CD14-positive monocyte (primary cell): ENCODE measurements around the gene MED12L. TPM values are rescaled to one million over a fixed set of nuclear protein-coding genes. Genes with fewer than 3 reads are reported as not detected.

Source experiments
- DNase-seq, 3 donors: peaks; one replicate each; pipeline ENCODE4 v3.0.0-alpha.2; 2011 to 2022
- H2AFZ ChIP-seq: 2 replicates; pipeline ENCODE4 v1.6.0; 2012; ENCODE audit warnings: mild to moderate bottlenecking, low read depth, low read length, inconsistent platforms; ENCODE audit not compliant: insufficient read depth, poor library complexity, severe bottlenecking
- H3K27ac ChIP-seq, 2 donors: 1 replicate in 1 of 2; 2 replicates in 1 of 2; pipeline ENCODE4 v1.5.1; 2012 to 2013; ENCODE audit warnings: low read length in 2 of 2, control low read depth in 1 of 2, inconsistent platforms in 1 of 2, low read depth in 1 of 2, mild to moderate bottlenecking in 1 of 2
- H3K27me3 ChIP-seq, 2 donors: one replicate each; pipeline versions ENCODE4 v1.6.0 to v1.6.1; 2011 to 2013; ENCODE audit warnings: low read length in 2 of 2; ENCODE audit not compliant: control insufficient read depth in 2 of 2, insufficient read depth in 2 of 2
- H3K36me3 ChIP-seq, 2 donors: replicated peaks in 1 of 2; 1 replicate in 1 of 2; 2 replicates in 1 of 2; pipeline versions ENCODE4 v1.5.1 to v1.6.1; 2012 to 2013; ENCODE audit warnings: low read length in 2 of 2, control low read depth in 1 of 2, inconsistent platforms in 1 of 2, mild to moderate bottlenecking in 1 of 2; ENCODE audit not compliant: insufficient read depth in 2 of 2, control insufficient read depth in 1 of 2
- H3K4me1 ChIP-seq, 2 donors: 1 replicate in 1 of 2; 2 replicates in 1 of 2; pipeline versions ENCODE4 v1.5.1 to v1.6.1; 2012 to 2013; ENCODE audit warnings: low read length in 2 of 2, control low read depth in 1 of 2, inconsistent platforms in 1 of 2, mild to moderate bottlenecking in 1 of 2, moderate library complexity in 1 of 2; ENCODE audit not compliant: insufficient read depth in 2 of 2, control insufficient read depth in 1 of 2
- H3K4me2 ChIP-seq: replicated peaks from 2 replicates; pipeline ENCODE3; 2012; ENCODE audit warnings: low read length, moderate library complexity, mild to moderate bottlenecking; ENCODE audit not compliant: poor library complexity, severe bottlenecking; ENCODE audit errors: extremely low read depth
- H3K4me3 ChIP-seq, 3 experiments: fragments of 200-600 bp in 1 of 3; sonication (generic) in 1 of 3; replicated peaks in 1 of 3; 1 replicate in 2 of 3; 2 replicates in 1 of 3; pipeline ENCODE4 v1.5.1; 2011 to 2013; ENCODE audit warnings: low read length in 3 of 3, mild to moderate bottlenecking in 3 of 3, control low read depth in 2 of 3, low read depth in 2 of 3, inconsistent platforms in 1 of 3, moderate library complexity in 1 of 3
- H3K79me2 ChIP-seq: 2 replicates; pipeline ENCODE4 v1.6.0; 2012; ENCODE audit warnings: mild to moderate bottlenecking, control low read depth, inconsistent platforms, low read length, moderate library complexity; ENCODE audit not compliant: insufficient read depth
- H3K9ac ChIP-seq: 2 replicates; pipeline ENCODE4 v1.6.0; 2017; ENCODE audit warnings: low read length, mild to moderate bottlenecking; ENCODE audit not compliant: insufficient read depth, poor library complexity, severe bottlenecking
- H3K9me3 ChIP-seq, 2 donors: replicated peaks in 1 of 2; 1 replicate in 1 of 2; 2 replicates in 1 of 2; pipeline versions ENCODE4 v1.5.1 to v1.6.1; 2012 to 2013; ENCODE audit warnings: low read length in 2 of 2, control low read depth in 1 of 2; ENCODE audit not compliant: control insufficient read depth in 1 of 2, insufficient read depth in 1 of 2
- H4K20me1 ChIP-seq: 2 replicates; pipeline ENCODE4 v1.6.0; 2012; ENCODE audit warnings: mild to moderate bottlenecking, low read length, control low read depth, moderate library complexity; ENCODE audit not compliant: insufficient read depth
- H3K27ac Mint-ChIP-seq, 7 donors: one replicate each; pipeline ENCODE4 v1.8.0; 2020; ENCODE audit warnings: mild to moderate bottlenecking in 7 of 7, mixed read lengths in 7 of 7, moderate library complexity in 6 of 7, inconsistent platforms in 2 of 7
- H3K27me3 Mint-ChIP-seq, 3 donors: one replicate each; pipeline ENCODE4 v1.8.0; 2021 to 2022; ENCODE audit warnings: low read depth in 3 of 3, mild to moderate bottlenecking in 3 of 3, mixed read lengths in 3 of 3, moderate library complexity in 3 of 3, inconsistent platforms in 1 of 3
- H3K36me3 Mint-ChIP-seq, 2 donors: one replicate each; pipeline ENCODE4 v1.8.0; 2020; ENCODE audit warnings: mixed read lengths in 2 of 2, inconsistent platforms in 1 of 2, mild to moderate bottlenecking in 1 of 2
- H3K4me1 Mint-ChIP-seq: one replicate; pipeline ENCODE4 v1.8.0; 2020; ENCODE audit warnings: mild to moderate bottlenecking, mixed read lengths
- H3K4me3 Mint-ChIP-seq, 2 donors: one replicate each; pipeline ENCODE4 v1.8.0; 2020; ENCODE audit warnings: mild to moderate bottlenecking in 2 of 2, mixed read lengths in 2 of 2, moderate library complexity in 1 of 2
- H3K9me3 Mint-ChIP-seq, 7 donors: one replicate each; pipeline ENCODE4 v1.8.0; 2020 to 2022; ENCODE audit warnings: mixed read lengths in 7 of 7, mild to moderate bottlenecking in 6 of 7, moderate library complexity in 6 of 7, inconsistent platforms in 2 of 7
- WGBS: methylation state at CpG from one replicate; pipeline ENCODE4 v1.1.5; 2013; ENCODE audit warnings: missing lambda C conversion rate; ENCODE audit not compliant: insufficient coverage; 5-methylcytosine and 5-hydroxymethylcytosine counted together
- intact Hi-C, 2 donors: fragments of 100-400 bp; cut with micrococcal nuclease; formaldehyde crosslinking; loops; one replicate each; pipeline versions ENCODE4 v1.15.0 to v1.15.1; 2023
- polyA plus RNA-seq, 3 donors: library from polyadenylated mRNA; depleted of rRNA in 1 of 3; unstranded in 2 of 3; stranded (reverse) in 1 of 3; fragments of 300-500 nt in 2 of 3; fragments of >200 nt in 1 of 3; fragmentation: Illumina TruSeq in 2 of 3; gene quantifications; 1 replicate in 2 of 3; 2 replicates in 1 of 3; pipeline ENCODE4 v1.2.3, GENCODE V29; 2012 to 2021
- TF ChIP-seq, protein P1 (sequence below): fragments of 200-600 bp; IDR thresholded peaks from one replicate; pipeline ENCODE4 v1.8.0; 2022; ENCODE audit warnings: antibody characterized with exemption, mild to moderate bottlenecking

The MED12L gene
- polyA plus RNA-seq, 3 donors, result 0.12 to 0.29 TPM; not detected in 1

DNA sequence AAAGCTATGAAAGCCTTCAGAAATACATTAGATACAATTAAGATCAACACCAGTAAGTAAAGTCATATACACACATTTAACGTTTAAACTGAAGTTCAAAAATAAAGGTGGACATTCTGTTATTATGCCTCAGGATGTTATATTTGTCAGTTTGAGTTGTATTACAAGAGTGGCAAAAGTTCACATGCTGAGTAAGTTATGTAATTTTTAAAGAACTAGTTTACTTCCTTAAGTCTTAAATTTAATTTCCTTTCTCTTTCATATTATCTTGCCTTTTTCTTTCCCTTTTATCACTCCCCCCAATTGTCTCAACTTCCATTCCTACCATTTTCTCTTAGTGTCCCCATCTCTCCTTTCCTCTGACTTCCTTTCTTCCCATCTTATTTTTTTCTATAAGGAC lies 236.1 kb downstream of the MED12L start:
- Histone ChIP-seq H3K4me1 (peaks cover 68 to 85% of the 10 kb centered on the region in 2 donors), H3K9ac (no peak overlapping the region), H3K4me2 (peak overlapping the region; percentile 58), H3K27ac (peak overlapping the region in 1 of 2 donors; percentile 63), H3K36me3 (peaks cover 0 to 4% of the 10 kb centered on the region in 2 donors), H3K9me3 (no peaks in the 10 kb centered on the region), H2AFZ (no peak overlapping the region), H3K27me3 (no peaks in the 10 kb centered on the region), H4K20me1 (peaks cover 9% of the 10 kb centered on the region), H3K79me2 (peaks cover 17% of the 10 kb centered on the region), H3K4me3 (peak overlapping the region in 1 of 3 experiments; percentile 56)
- TF ChIP-seq, protein P1, sequence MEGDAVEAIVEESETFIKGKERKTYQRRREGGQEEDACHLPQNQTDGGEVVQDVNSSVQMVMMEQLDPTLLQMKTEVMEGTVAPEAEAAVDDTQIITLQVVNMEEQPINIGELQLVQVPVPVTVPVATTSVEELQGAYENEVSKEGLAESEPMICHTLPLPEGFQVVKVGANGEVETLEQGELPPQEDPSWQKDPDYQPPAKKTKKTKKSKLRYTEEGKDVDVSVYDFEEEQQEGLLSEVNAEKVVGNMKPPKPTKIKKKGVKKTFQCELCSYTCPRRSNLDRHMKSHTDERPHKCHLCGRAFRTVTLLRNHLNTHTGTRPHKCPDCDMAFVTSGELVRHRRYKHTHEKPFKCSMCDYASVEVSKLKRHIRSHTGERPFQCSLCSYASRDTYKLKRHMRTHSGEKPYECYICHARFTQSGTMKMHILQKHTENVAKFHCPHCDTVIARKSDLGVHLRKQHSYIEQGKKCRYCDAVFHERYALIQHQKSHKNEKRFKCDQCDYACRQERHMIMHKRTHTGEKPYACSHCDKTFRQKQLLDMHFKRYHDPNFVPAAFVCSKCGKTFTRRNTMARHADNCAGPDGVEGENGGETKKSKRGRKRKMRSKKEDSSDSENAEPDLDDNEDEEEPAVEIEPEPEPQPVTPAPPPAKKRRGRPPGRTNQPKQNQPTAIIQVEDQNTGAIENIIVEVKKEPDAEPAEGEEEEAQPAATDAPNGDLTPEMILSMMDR, result no peak
- Mint-ChIP-seq H3K4me1 (peaks cover 81% of the 10 kb centered on the region), H3K36me3 (peaks cover 7% of the 10 kb centered on the region in 2 donors), H3K9me3 (peaks cover 0 to 2% (median 0%) of the 10 kb centered on the region in 7 donors), H3K4me3 (peak overlapping the region; percentile 52 to 57), H3K27ac (peak overlapping the region; percentile 66 to 91 (median 88)), H3K27me3 (peaks cover 0 to 3% (median 0%) of the 10 kb centered on the region in 3 donors)
- WGBS, result no CpG with 5 or more reads among the region's 1 CpG
- DNase-seq, result peak in 2 of 3 donors; percentile 30 to 42
- intact Hi-C loops, result loop anchor here in 1 of 2 donors (10.0 kb wide), 1 partner anchor 63 kb away; the partner anchor contains the start of gene P2RY12

DNA sequence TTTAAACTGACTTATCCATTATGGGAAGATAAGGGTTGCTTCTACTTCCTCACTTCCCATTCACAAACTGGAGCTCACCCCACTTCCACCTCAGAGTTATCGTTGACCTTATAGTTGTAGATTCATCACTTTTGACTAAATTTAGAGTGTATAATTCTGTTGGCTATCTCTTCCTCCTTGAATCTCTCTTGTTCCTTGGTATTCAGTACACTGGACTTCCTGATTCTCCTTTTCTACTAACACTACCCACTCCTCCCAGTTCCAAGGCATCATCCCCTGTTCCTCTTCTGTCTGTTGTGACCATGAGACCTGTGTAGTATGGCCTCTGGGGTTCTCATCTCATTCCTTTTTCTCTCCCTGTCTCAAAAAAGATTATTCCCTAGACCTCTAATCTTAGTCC lies 237.0 kb downstream of the MED12L start:
- Mint-ChIP-seq H3K27ac (peak overlapping the region; percentile 48 to 91 (median 85)), H3K9me3 (peaks cover 0 to 2% (median 0%) of the 10 kb centered on the region in 7 donors), H3K4me1 (peaks cover 91% of the 10 kb centered on the region), H3K4me3 (no peak overlapping the region), H3K36me3 (peaks cover 15 to 17% of the 10 kb centered on the region in 2 donors), H3K27me3 (peaks cover 0 to 2% (median 0%) of the 10 kb centered on the region in 3 donors)
- TF ChIP-seq, protein P1, result no peak
- Histone ChIP-seq H4K20me1 (peaks cover 18% of the 10 kb centered on the region), H3K4me1 (peaks cover 77 to 95% of the 10 kb centered on the region in 2 donors), H3K4me2 (peak overlapping the region; percentile 58), H3K27ac (peak overlapping the region in 1 of 2 donors; percentile 30), H3K9ac (no peak overlapping the region), H3K79me2 (peaks cover 27% of the 10 kb centered on the region), H3K9me3 (no peaks in the 10 kb centered on the region), H3K27me3 (no peaks in the 10 kb centered on the region), H3K4me3 (no peak overlapping the region), H3K36me3 (peaks cover 0 to 13% of the 10 kb centered on the region in 2 donors), H2AFZ (no peak overlapping the region)
- intact Hi-C loops, result loop anchor here in 1 of 2 donors (10.0 kb wide), 1 partner anchor 62 kb away; the partner anchor contains the start of gene P2RY12
- WGBS, result no CpG with 5 or more reads among the region's 1 CpG
- DNase-seq, result peak in 1 of 3 donors; percentile 31
